SHP77 treated with DMSO at 0.1 percent for 48 hours (cell line): ENCODE data around the gene AHNAK2.
"Not testable (repeated sequence)": the region's sequence is repeated elsewhere in the genome, so short reads cannot be mapped to it uniquely, and the experiment has no call there.

Experiments used
- DNase-seq: peaks from one replicate; lab custom pipeline; 2025; lab: John Stamatoyannopoulos, UW

Gene AHNAK2

GRCh38 chr14:104953896-104954656, 24.1 kb downstream of the AHNAK2 start:
- DNase-seq: no peak

- DNase-seq: no peak
Measured at GRCh38 chr14:104953097-104953496, 25.1 kb downstream of the AHNAK2 start.

GRCh38 chr14:104951863-104952657, 26.1 kb downstream of the AHNAK2 start:
- not testable (repeated sequence) for DNase-seq

- DNase-seq: not testable (repeated sequence)
Measured at GRCh38 chr14:104950701-104951100, 27.5 kb downstream of the AHNAK2 start.

GRCh38 chr14:104950021-104950420, 28.2 kb downstream of the AHNAK2 start:
- DNase-seq: no peak

GRCh38 chr14:104949406-104949955, 28.7 kb downstream of the AHNAK2 start:
- not testable (repeated sequence) for DNase-seq

GRCh38 chr14:104948736-104949031, 29.5 kb downstream of the AHNAK2 start:
- DNase-seq: no peak

- not testable (repeated sequence) for DNase-seq
Measured at GRCh38 chr14:104947881-104948735, 30.1 kb downstream of the AHNAK2 start.

- DNase-seq: not testable (repeated sequence)
Measured at GRCh38 chr14:104947201-104947600, 31.0 kb downstream of the AHNAK2 start.

GRCh38 chr14:104945986-104946965, 31.9 kb downstream of the AHNAK2 start:
- DNase-seq: not testable (repeated sequence)

- not testable (repeated sequence) for DNase-seq
Measured at GRCh38 chr14:104945266-104945665, 32.9 kb downstream of the AHNAK2 start.

GRCh38 chr14:104944436-104945205, 33.6 kb downstream of the AHNAK2 start:
- not testable (repeated sequence) for DNase-seq

- not testable (repeated sequence) for DNase-seq
Measured at GRCh38 chr14:104944016-104944308, 34.2 kb downstream of the AHNAK2 start.

GRCh38 chr14:104943216-104944015, 34.8 kb downstream of the AHNAK2 start:
- not testable (repeated sequence) for DNase-seq

- DNase-seq: no peak
Measured at GRCh38 chr14:104942586-104942985, 35.6 kb downstream of the AHNAK2 start.

- no peak for DNase-seq
Measured at GRCh38 chr14:104941508-104942365, 36.4 kb downstream of the AHNAK2 start.

- no peak for DNase-seq
Measured at GRCh38 chr14:104940526-104941150, 37.5 kb downstream of the AHNAK2 start.
